HUES6 (cell line): ENCODE results near the gene FOSL2.

Experiments
- H3K27ac ChIP-seq: 2 replicates; pipeline ENCODE4 v1.7.0; 2013; ENCODE audit warnings: low read depth, mild to moderate bottlenecking, low read length, inconsistent platforms
- H3K27me3 ChIP-seq: 2 replicates; pipeline ENCODE4 v1.6.1; 2013; ENCODE audit warnings: low read length; ENCODE audit not compliant: control insufficient read depth, insufficient read depth
- H3K36me3 ChIP-seq: 2 replicates; pipeline ENCODE4 v1.6.1; 2013; ENCODE audit warnings: low read length; ENCODE audit not compliant: control insufficient read depth, insufficient read depth
- H3K4me1 ChIP-seq: 2 replicates; pipeline ENCODE4 v1.6.1; 2013; ENCODE audit warnings: low read length; ENCODE audit not compliant: control insufficient read depth, insufficient read depth
- H3K4me3 ChIP-seq: 2 replicates; pipeline ENCODE4 v1.5.1; 2013; ENCODE audit warnings: low read depth, low read length
- H3K9ac ChIP-seq: one replicate; pipeline ENCODE4 v1.6.1; 2013; ENCODE audit warnings: mild to moderate bottlenecking, low read length
- H3K9me3 ChIP-seq: 2 replicates; pipeline ENCODE4 v1.6.1; 2013; ENCODE audit warnings: low read depth, low read length; ENCODE audit not compliant: control insufficient read depth, insufficient read depth

Gene FOSL2

DNA sequence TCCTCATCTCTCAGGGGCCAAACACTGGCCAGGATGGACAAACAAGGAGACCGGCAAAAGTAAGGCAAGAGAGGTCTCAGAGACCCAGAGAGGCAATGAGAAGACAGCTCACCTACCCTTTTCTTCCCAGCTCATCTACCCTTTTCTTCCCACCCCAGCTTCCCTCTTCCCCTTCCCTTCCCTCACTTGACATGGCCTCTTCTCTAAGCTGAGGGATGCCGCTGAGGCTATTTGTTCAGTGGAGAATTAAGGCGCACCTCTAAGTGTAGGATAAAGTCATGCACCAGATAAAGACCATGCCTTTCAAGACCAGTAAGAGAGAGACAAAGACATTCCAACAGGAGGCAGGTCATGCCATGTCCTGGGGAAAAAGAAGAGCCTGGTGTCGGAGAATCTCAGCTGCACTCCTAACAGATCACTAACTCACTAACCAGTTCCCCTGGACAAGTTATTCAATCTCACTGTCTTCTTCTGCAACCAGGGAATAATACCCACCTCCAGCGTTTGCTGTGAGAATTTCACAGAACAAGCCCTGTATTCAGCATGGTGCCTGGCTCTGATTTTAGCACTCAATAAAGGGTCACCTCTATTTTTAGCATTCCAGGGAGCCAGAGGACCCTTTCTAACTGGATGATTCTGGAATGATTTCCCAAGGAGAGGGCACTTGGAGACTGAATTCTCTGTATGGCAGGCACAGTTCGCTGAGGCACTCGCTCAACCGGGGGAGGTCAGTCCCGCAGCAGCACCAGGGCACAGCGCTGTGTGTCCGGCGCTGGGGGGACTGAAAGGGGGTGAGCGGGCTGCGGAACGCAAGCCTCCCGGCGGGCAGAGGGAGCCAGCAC lies 3.0 kb upstream of the FOSL2 start:
- H3K27ac ChIP-seq, result no peak overlapping the region; the same call in 1 of the 2 replicates
- no peaks in the 10 kb centered on the region for H3K36me3 ChIP-seq
- peak overlapping the region; percentile 73 for H3K9ac ChIP-seq
- H3K4me1 ChIP-seq, result peaks cover 15% of the 10 kb centered on the region
- peaks cover 65% of the 10 kb centered on the region for H3K27me3 ChIP-seq
- H3K9me3 ChIP-seq, result no peaks in the 10 kb centered on the region
- peak overlapping the region; percentile 64 for H3K4me3 ChIP-seq

GRCh38 chr2:28390241-28390745 lies 2.4 kb upstream of the FOSL2 start:
- Histone ChIP-seq H3K9ac (peak overlapping the region; percentile 73), H3K27me3 (peaks cover 70% of the 10 kb centered on the region), H3K9me3 (no peaks in the 10 kb centered on the region), H3K4me1 (peaks cover 21% of the 10 kb centered on the region), H3K36me3 (no peaks in the 10 kb centered on the region), H3K4me3 (peak overlapping the region; percentile 64), H3K27ac (no peak overlapping the region; the same call in 1 of the 2 replicates)

DNA sequence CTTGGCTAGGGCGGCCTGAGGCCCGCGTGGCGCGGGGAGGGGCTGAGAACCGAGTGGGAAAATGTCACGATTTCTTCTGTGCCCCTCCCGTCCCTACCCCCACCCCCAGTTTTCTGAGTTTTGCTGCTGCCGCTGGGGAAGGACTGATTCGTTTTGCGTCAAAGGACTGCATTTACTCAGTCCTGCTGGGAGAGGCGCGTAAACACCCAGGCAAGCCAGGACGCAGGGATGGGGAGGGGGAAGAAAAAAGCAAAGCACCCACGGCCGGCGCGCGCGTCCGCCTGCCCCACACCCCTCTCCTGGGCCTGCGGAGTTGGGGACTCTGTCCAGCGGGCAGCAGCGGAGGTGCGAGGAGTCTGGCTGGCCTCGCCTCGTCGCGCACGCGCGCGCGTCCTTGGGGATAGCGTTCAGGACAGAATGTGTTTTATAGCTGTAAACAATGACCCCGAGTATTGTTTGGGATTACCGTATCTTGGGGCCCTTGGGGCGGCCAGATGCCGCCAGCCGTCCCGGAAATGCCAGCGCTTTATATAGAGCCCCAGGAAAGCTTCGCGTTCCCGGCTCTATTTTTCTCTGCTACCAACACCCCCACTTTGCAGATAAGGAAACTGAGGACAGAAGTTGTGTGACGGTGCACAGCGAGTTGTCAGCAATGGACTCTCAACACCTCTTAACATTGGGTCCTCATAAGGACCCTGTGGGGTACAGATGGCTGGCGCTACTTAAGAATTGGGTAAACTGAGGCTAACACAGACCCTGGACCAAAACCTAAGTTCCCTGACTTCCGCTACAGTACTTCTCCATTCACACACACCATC lies 1.7 kb upstream of the FOSL2 start:
- Histone ChIP-seq H3K4me3 (peak overlapping the region; percentile 64), H3K4me1 (peaks cover 25% of the 10 kb centered on the region), H3K36me3 (no peaks in the 10 kb centered on the region), H3K9ac (peak overlapping the region; percentile 73), H3K9me3 (no peaks in the 10 kb centered on the region), H3K27ac (no peak overlapping the region), H3K27me3 (peaks cover 73% of the 10 kb centered on the region)

DNA sequence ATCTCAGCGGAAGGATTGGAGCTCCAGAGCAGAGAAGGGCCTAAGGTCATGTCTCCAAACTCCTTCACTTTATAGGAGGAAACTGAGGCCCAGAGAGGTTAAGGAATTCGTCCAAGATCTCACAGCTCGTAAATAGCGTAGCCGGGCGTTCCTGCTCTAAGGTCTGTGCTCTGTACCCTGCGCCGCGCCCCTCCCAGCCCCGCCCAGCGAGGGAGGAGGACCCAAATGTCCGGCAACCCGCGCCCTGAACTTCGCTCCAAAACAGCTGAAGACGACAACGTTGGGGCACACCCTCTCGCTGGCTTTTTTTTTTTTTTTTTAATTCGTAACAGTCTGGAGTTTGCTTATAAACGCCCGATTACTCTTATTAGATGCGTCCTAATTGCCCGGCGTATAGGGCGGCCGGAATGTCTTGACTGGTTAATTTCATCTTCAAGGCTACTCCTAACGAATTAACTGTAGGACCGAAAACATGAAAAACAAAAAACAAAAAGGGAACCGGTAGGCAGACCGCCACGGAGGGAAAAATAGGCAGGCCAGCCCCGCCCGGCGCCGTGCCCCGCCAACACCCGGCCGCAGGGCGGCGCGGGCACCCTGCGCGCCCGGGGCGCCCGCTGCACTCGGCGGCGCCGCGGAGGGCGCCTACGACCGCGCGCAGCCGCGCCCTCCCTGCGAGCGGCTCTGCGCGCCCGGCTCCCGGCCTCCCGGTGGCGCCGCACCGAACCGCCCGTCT lies 928 bp upstream of the FOSL2 start:
- peak overlapping the region; percentile 64 for H3K4me3 ChIP-seq
- H3K27me3 ChIP-seq, result peaks cover 69% of the 10 kb centered on the region
- H3K9me3 ChIP-seq, result no peaks in the 10 kb centered on the region
- no peaks in the 10 kb centered on the region for H3K36me3 ChIP-seq
- H3K9ac ChIP-seq, result peak overlapping the region; percentile 78
- H3K4me1 ChIP-seq, result peaks cover 28% of the 10 kb centered on the region
- H3K27ac ChIP-seq, result peak overlapping the region; percentile 86; the same call in 1 of the 2 replicates

DNA sequence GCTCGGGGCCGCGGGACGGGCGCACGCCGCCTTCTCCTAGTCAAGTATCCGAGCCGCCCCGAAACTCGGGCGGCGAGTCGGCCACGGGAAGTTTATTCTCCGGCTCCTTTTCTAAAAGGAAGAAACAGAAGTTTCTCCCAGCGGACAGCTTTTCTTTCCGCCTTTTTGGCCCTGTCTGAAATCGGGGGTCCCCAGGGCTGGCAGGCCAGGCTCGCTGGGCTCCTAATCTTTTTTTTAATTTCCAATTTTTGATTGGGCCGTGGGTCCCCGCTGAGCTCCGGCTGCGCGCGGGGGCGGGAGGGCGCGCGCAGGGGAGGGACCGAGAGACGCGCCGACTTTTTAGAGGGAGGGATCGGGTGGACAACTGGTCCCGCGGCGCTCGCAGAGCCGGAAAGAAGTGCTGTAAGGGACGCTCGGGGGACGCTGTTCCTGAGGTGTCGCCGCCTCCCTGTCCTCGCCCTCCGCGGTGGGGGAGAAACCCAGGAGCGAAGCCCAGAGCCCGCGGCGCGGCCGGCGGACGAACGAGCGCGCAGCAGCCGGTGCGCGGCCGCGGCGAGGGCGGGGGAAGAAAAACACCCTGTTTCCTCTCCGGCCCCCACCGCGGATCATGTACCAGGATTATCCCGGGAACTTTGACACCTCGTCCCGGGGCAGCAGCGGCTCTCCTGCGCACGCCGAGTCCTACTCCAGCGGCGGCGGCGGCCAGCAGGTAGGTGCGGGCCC lies 617 bp downstream of the FOSL2 start:
- Histone ChIP-seq H3K27me3 (peaks cover 57% of the 10 kb centered on the region), H3K9me3 (no peaks in the 10 kb centered on the region), H3K27ac (peak overlapping the region; percentile 86; the same call in 1 of the 2 replicates), H3K9ac (peak overlapping the region; percentile 78), H3K4me1 (peaks cover 28% of the 10 kb centered on the region), H3K4me3 (peak overlapping the region; percentile 64), H3K36me3 (no peaks in the 10 kb centered on the region)

DNA sequence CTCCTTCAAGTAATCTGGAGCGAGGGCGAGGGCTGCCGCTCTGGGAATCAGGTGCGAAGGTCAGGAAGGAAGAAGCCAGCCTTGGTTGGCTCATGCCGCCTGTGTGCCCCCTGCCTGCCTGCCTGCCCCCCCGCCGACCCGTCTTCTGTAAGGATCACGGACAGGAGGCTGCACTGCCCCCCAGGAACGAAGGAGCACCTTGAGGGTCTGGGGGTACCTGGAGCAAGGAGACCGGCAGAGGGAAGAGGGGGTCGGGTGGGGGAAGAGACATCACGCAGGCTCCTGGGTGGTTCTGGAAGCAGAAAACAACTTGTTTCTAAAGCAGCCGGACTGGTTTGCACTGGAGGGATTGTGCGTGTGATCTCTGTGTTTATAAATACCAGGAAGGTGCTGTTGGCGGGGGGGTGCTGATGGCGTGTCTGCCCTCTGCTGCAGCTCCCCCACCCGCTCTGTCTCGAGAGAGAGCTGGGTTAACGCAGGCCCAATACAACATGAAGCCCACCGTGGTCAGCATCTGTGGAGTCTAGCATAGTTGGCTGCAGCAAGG lies 1.7 kb downstream of the FOSL2 start:
- H3K4me3 ChIP-seq, result peak overlapping the region; percentile 64
- H3K9me3 ChIP-seq, result no peaks in the 10 kb centered on the region
- peaks cover 24% of the 10 kb centered on the region for H3K4me1 ChIP-seq
- H3K27ac ChIP-seq, result no peak overlapping the region
- H3K36me3 ChIP-seq, result no peaks in the 10 kb centered on the region
- peaks cover 46% of the 10 kb centered on the region for H3K27me3 ChIP-seq
- H3K9ac ChIP-seq, result peak overlapping the region; percentile 72

DNA sequence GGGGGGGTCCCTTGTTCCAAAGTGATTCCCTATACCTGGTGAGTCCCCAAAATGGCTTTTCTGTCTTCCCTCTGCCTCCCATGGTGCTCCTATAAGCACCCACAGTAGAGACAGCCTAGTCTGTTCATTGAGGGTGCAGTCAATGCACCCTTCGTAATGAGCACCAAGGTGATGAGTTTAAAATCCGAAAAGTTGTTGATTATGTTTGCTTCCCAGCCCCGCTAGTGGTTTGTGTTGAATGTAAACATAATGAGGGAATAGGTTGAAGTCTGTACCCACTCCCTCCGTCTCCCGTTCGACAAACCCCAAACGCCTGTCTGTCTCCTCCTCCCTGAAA lies 2.3 kb downstream of the FOSL2 start:
- Histone ChIP-seq H3K9me3 (no peaks in the 10 kb centered on the region), H3K4me3 (peak overlapping the region; percentile 64), H3K4me1 (peaks cover 18% of the 10 kb centered on the region; the same call in 1 of the 2 replicates), H3K27me3 (peaks cover 41% of the 10 kb centered on the region), H3K9ac (peak overlapping the region; percentile 72), H3K36me3 (no peaks in the 10 kb centered on the region), H3K27ac (no peak overlapping the region)

- H3K4me1 ChIP-seq, result peaks cover 18% of the 10 kb centered on the region; the same call in 1 of the 2 replicates
- no peak overlapping the region for H3K27ac ChIP-seq
- peaks cover 36% of the 10 kb centered on the region for H3K27me3 ChIP-seq
- peak overlapping the region; percentile 72 for H3K9ac ChIP-seq
- H3K36me3 ChIP-seq, result no peaks in the 10 kb centered on the region
- H3K9me3 ChIP-seq, result no peaks in the 10 kb centered on the region
- peak overlapping the region; percentile 64; the same call in 1 of the 2 replicates for H3K4me3 ChIP-seq
Observed at GRCh38 chr2:28395334-28396061, 2.8 kb downstream of the FOSL2 start.

DNA sequence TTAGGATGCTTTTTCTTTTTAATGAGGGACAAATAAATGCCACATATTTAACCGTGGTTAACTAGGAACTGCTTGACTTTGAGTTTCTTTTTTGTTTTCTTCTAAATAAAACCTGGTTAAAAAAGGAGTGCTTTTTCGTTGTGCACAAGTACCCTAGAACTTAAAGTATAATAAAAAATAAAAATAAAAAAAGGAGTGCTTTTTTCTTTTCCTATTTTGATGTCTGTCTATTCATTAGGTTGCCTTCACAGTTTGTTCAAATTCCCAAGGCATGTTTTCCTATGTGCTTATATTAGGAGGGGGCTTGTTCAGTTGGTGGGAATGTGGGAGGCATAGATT lies 4.4 kb downstream of the FOSL2 start:
- H3K4me1 ChIP-seq, result peaks cover 18% of the 10 kb centered on the region; the same call in 1 of the 2 replicates
- no peaks in the 10 kb centered on the region for H3K9me3 ChIP-seq
- no peak overlapping the region for H3K9ac ChIP-seq
- peaks cover 29% of the 10 kb centered on the region for H3K27me3 ChIP-seq
- H3K36me3 ChIP-seq, result no peaks in the 10 kb centered on the region
- H3K27ac ChIP-seq, result no peak overlapping the region
- H3K4me3 ChIP-seq, result no peak overlapping the region
